ENCODE measurements around the gene RXRG.

DNA sequence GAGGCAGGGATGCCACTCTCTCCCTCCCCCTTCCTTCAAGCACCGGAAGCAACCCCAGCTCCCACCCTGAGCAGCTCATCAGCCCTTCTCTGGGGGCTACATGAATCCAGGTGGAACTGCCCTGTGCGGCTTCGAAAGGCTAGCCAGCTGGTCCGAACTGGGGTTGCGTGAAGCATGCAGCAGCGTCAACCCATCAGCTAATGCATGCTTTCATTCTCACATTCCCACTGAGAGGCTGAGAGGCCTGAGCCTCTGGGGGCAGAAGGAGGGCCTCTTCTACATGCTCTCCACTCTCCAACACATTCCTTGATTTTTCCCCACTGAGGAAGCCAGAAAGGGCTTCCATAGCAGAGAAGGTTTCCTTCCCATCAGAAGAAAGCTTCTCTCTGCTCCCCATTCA, 5.6 kb downstream of the RXRG start:
- TF ChIP-seq EZH2 (IDR thresholded peaks at IDR 0.05; ENCODE audit: borderline replicate concordance, low read depth, low read length, severe bottlenecking) = no peak
- TF ChIP-seq, protein P1, sequence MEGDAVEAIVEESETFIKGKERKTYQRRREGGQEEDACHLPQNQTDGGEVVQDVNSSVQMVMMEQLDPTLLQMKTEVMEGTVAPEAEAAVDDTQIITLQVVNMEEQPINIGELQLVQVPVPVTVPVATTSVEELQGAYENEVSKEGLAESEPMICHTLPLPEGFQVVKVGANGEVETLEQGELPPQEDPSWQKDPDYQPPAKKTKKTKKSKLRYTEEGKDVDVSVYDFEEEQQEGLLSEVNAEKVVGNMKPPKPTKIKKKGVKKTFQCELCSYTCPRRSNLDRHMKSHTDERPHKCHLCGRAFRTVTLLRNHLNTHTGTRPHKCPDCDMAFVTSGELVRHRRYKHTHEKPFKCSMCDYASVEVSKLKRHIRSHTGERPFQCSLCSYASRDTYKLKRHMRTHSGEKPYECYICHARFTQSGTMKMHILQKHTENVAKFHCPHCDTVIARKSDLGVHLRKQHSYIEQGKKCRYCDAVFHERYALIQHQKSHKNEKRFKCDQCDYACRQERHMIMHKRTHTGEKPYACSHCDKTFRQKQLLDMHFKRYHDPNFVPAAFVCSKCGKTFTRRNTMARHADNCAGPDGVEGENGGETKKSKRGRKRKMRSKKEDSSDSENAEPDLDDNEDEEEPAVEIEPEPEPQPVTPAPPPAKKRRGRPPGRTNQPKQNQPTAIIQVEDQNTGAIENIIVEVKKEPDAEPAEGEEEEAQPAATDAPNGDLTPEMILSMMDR (IDR thresholded peaks at IDR 0.05; ENCODE audit: extremely low read depth in 1 of 2, insufficient read depth in 1 of 2, low read depth in 1 of 2, low read length in 2 of 2) = no peak
- no peak for TF ChIP-seq POLR2A (IDR thresholded peaks at IDR 0.05; ENCODE audit: low read depth, low read length)
- no peak for TF ChIP-seq POLR2AphosphoS5 (IDR thresholded peaks at IDR 0.05; ENCODE audit: insufficient read depth, low read depth, low read length)
- no peak for TF ChIP-seq GATA2 (IDR thresholded peaks at IDR 0.05; ENCODE audit: insufficient read depth, insufficient read length, low read depth, low read length)
- TF ChIP-seq, protein P2, sequence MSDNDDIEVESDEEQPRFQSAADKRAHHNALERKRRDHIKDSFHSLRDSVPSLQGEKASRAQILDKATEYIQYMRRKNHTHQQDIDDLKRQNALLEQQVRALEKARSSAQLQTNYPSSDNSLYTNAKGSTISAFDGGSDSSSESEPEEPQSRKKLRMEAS (IDR thresholded peaks at IDR 0.05; ENCODE audit: insufficient read depth, insufficient read length) = no peak
- no peak for TF ChIP-seq JUN (IDR thresholded peaks at IDR 0.05; ENCODE audit: borderline replicate concordance, insufficient read depth, insufficient read length, low read depth)
- TF ChIP-seq MYC (IDR thresholded peaks at IDR 0.05; ENCODE audit: low read depth, low read length) = no peak
- no peak for TF ChIP-seq FOS (IDR thresholded peaks at IDR 0.05; ENCODE audit: borderline replicate concordance, insufficient read depth, low read length)

Data from endothelial cell of umbilical vein (primary cell).